Chondrocyte (in vitro differentiated cells): ENCODE results near the gene ZNF530. TPM values are rescaled to one million over a fixed set of nuclear protein-coding genes. Genes with fewer than 3 reads are reported as not detected.

ENCODE experiments used
- DNase-seq: peaks from one replicate; pipeline ENCODE4 v3.0.0; 2021; ENCODE audit warnings: mixed read lengths, low spot score
- H3K27ac Mint-ChIP-seq: one replicate; pipeline ENCODE4 v1.8.0; 2021; ENCODE audit warnings: mild to moderate bottlenecking, moderate library complexity, mixed read lengths; ENCODE audit not compliant: unreplicated experiment
- H3K27me3 Mint-ChIP-seq: 2 replicates; pipeline ENCODE4 v1.8.0; 2021; ENCODE audit warnings: low read depth, mixed read lengths
- H3K36me3 Mint-ChIP-seq: 2 replicates; pipeline ENCODE4 v1.8.0; 2021; ENCODE audit warnings: low read depth, mixed read lengths
- H3K4me1 Mint-ChIP-seq: 2 replicates; pipeline ENCODE4 v1.8.0; 2021; ENCODE audit warnings: low read depth, mild to moderate bottlenecking, mixed read lengths
- H3K4me3 Mint-ChIP-seq: one replicate; pipeline ENCODE4 v1.8.0; 2021; ENCODE audit warnings: mild to moderate bottlenecking, moderate library complexity, mixed read lengths; ENCODE audit not compliant: unreplicated experiment
- H3K9me3 Mint-ChIP-seq: 2 replicates; pipeline ENCODE4 v1.8.0; 2021; ENCODE audit warnings: low read depth, mixed read lengths
- total RNA-seq: library from RNA; stranded (reverse); gene quantifications from 3 replicates; pipeline ENCODE4 v1.2.1, GENCODE V29; 2021
- TF ChIP-seq, protein P1 (sequence below): fragments of 200-600 bp; sonication (generic); IDR thresholded peaks from 2 replicates; pipeline ENCODE4 v1.5.0; 2021; ENCODE audit warnings: antibody characterized with exemption, mild to moderate bottlenecking, moderate library complexity

ZNF530 gene
- total RNA-seq, 1 donor from 2014 or later = 2.2 TPM

DNA sequence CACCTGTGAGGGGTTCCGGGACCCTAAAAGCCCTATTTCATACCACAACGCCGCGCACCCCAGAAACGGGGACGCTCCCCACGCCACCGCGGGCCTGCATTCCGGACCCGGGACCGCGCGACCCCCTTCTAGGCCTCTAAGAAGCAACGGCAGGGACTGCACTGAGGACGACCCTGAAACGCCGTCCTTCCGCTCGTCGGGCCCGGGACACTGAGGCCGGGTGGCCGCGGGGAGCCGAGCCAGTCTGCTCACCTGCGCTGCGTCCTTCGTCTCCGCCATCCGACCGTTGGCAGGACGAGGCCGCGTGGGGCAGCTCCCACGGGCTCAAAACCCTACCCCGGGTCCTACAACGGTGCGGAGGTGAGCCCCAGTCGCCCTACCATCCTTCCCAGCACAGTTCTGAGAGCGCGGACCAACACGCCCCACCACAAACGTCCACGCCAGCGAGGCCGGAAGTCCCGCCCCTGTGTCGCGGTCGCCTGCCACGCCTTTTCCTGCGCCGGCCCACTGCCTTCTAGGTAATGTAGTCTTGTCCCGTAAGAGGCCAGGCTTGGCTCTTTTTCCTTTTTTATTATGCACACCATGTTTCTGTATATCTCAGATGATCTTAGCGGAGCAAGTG is 40.2 kb upstream of the ZNF530 start, which contains the start of gene ZNF550:
Gene ZNF550, minus strand, starts transcription at position 460 of the 622 bp plus-strand sequence. Its CDS starts 181 bp downstream, at position 279.
- peak within 1 kb of the TSS; percentile 84 for H3K27ac Mint-ChIP-seq
- peaks cover 58% of the 10 kb centered on the region for H3K9me3 Mint-ChIP-seq
- DNase-seq = peak; percentile 96
- no peaks in the 10 kb centered on the region for H3K27me3 Mint-ChIP-seq
- TF ChIP-seq, protein P1, sequence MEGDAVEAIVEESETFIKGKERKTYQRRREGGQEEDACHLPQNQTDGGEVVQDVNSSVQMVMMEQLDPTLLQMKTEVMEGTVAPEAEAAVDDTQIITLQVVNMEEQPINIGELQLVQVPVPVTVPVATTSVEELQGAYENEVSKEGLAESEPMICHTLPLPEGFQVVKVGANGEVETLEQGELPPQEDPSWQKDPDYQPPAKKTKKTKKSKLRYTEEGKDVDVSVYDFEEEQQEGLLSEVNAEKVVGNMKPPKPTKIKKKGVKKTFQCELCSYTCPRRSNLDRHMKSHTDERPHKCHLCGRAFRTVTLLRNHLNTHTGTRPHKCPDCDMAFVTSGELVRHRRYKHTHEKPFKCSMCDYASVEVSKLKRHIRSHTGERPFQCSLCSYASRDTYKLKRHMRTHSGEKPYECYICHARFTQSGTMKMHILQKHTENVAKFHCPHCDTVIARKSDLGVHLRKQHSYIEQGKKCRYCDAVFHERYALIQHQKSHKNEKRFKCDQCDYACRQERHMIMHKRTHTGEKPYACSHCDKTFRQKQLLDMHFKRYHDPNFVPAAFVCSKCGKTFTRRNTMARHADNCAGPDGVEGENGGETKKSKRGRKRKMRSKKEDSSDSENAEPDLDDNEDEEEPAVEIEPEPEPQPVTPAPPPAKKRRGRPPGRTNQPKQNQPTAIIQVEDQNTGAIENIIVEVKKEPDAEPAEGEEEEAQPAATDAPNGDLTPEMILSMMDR = no peak
- H3K4me1 Mint-ChIP-seq = peaks cover 21% of the 10 kb centered on the region
- H3K4me3 Mint-ChIP-seq = peak within 1 kb of the TSS; percentile 94
- H3K36me3 Mint-ChIP-seq = peaks cover 43% of the 10 kb centered on the region

DNA sequence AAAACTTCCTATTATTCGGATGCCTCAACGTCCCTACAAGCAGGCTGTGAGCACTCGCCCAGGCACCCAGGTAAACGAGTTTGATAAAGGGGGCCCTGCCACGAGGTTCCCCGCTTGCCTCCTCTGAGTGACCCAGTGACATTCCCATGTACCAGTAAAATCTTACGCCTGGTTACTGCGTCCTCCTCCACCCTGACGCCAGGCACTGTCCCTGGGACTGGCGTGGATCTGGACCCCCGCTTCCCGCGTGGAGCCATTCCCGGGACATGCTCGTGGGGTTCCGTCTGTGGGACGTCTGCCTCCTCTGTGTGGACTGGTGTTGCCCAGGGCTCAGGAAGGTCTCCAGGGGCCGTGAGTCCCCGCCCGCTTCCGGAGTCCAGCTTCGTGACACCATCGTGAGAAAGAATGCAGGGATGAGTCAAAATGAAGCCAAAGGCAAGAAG is 39.6 kb upstream of the ZNF530 start:
- H3K27ac Mint-ChIP-seq = peak overlapping the region; percentile 67
- TF ChIP-seq, protein P1 = no peak
- H3K4me3 Mint-ChIP-seq = peak overlapping the region; percentile 94
- peaks cover 58% of the 10 kb centered on the region for H3K9me3 Mint-ChIP-seq
- no peak for DNase-seq
- H3K4me1 Mint-ChIP-seq = peaks cover 21% of the 10 kb centered on the region
- peaks cover 40% of the 10 kb centered on the region for H3K36me3 Mint-ChIP-seq
- H3K27me3 Mint-ChIP-seq = no peaks in the 10 kb centered on the region

DNA sequence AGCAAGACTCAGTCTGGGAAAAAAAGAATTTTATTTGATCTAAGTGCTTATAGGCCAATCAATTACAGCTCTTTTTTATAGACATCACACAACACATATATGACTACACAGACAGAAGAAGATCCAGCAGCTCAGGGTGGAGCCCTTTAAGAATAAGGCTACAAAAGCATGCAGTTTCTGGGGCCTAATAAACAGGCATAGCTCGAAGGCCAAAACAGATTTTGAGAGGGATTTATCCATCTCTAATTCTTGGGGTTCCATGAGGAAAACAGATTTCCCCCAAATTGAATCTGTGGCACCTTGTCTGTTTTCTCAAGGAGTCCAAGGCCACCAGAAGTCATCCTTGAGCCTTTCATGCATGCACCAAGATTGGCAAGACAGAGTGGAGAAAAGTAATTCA is 36.1 kb upstream of the ZNF530 start:
- Mint-ChIP-seq H3K4me1 (peaks cover 10% of the 10 kb centered on the region), H3K27ac (no peak overlapping the region), H3K4me3 (no peak overlapping the region), H3K9me3 (peaks cover 73% of the 10 kb centered on the region), H3K27me3 (no peaks in the 10 kb centered on the region), H3K36me3 (peaks cover 32% of the 10 kb centered on the region)
- no peak for DNase-seq
- TF ChIP-seq, protein P1 = no peak

DNA sequence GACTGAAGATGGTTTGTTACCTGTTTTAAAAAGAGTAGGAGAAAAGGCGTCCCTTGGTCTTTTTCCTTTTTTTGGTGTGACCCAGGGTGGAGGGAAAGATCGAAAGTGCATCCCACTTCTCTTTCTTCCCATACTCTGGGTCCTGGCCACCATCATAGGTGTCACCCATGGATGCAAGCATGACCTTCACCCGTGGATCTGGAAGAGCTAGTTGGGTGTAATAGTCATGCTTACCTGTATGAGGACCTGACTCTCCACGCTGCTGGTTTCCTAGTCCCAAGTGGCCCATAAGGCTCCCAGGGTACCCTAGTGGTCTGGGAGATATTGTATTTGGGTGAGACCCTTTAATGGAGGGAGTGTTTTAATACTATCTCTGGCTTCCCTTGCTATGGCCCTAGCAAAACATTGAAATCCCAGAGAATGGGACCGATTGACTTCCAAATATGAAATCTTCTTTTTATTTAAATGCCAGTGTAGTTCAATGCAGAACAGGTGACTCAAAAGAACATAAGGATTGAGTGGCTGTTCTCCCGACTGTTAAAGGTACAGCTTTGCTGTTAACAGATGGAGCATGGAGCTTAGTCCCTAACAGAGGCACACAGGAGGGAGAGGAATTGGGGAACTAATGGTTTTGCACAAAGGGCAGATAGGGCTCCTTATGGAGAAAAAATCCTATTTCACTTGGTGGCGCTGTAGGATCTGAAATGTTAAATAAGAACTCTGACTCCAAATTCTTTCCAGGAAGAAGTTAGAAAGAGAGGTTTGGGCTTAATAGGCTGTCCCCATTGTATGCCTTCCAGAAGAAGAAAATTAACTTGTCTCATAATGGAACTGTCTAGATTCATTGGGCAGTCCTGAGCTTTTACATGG is 33.1 kb upstream of the ZNF530 start:
- Mint-ChIP-seq H3K9me3 (peaks cover 85% of the 10 kb centered on the region), H3K4me1 (no peaks in the 10 kb centered on the region), H3K27me3 (no peaks in the 10 kb centered on the region), H3K27ac (no peak overlapping the region), H3K4me3 (no peak overlapping the region), H3K36me3 (peaks cover 36% of the 10 kb centered on the region)
- DNase-seq = no peak
- TF ChIP-seq, protein P1 = no peak

DNA sequence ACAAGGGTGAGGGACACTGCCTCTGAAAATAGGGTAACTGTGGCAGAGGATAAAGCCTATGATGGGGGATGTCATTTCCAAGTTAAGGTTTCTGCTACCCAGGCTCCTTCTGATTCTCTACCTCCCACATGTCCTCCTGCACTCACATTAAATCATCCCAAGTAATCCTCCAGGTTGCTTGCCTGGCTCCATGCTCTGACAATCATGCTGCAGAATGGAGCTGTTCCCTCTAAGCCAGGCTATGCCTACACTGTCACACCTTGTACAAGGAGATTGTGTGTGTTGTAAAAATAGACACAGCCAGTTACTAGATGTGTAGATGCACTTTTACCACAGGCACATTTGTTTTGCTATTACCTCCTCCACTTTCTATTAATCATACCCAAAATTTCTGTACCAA is 29.0 kb upstream of the ZNF530 start:
- H3K4me1 Mint-ChIP-seq = no peaks in the 10 kb centered on the region
- TF ChIP-seq, protein P1 = no peak
- H3K27me3 Mint-ChIP-seq = no peaks in the 10 kb centered on the region
- DNase-seq = no peak
- H3K9me3 Mint-ChIP-seq = peaks cover 95% of the 10 kb centered on the region
- no peak overlapping the region for H3K4me3 Mint-ChIP-seq
- no peak overlapping the region for H3K27ac Mint-ChIP-seq
- H3K36me3 Mint-ChIP-seq = peaks cover 64% of the 10 kb centered on the region
